Stimulated activated CD4-positive, alpha-beta T cell treated with anti-CD3 and anti-CD28 coated beads, Interleukin-12 subunit alpha, Interleukin-12 subunit beta, amount 100 ng/mL, for 4 hours (primary cell): ENCODE measurements around the gene FLYWCH1.
A peak's percentile ranks its signal among the peaks of the same experiment; 100 is the strongest.

Experiments
- DNase-seq: peaks from one replicate; pipeline ENCODE4 v3.0.0-alpha.2; 2020

The FLYWCH1 gene

GRCh38 chr16:2970563-2970962 is 58.8 kb downstream of the FLYWCH1 start:
- DNase-seq, result no peak

- DNase-seq, result no peak
Measured at GRCh38 chr16:2971134-2971984, 59.6 kb downstream of the FLYWCH1 start.

GRCh38 chr16:2971985-2972784 is 60.5 kb downstream of the FLYWCH1 start:
- DNase-seq, result no peak

GRCh38 chr16:2973093-2973492 is 61.4 kb downstream of the FLYWCH1 start:
- DNase-seq, result no peak

GRCh38 chr16:2973605-2974318 is 62.0 kb downstream of the FLYWCH1 start:
- DNase-seq, result no peak

GRCh38 chr16:2974319-2975056 is 62.8 kb downstream of the FLYWCH1 start:
- no peak for DNase-seq

- DNase-seq, result no peak
Measured at GRCh38 chr16:2975161-2975795, 63.5 kb downstream of the FLYWCH1 start.

GRCh38 chr16:2976201-2976600 is 64.5 kb downstream of the FLYWCH1 start:
- no peak for DNase-seq

GRCh38 chr16:2976673-2977072 is 64.9 kb downstream of the FLYWCH1 start:
- no peak for DNase-seq

GRCh38 chr16:2977440-2977839 is 65.7 kb downstream of the FLYWCH1 start:
- no peak for DNase-seq

- no peak for DNase-seq
Measured at GRCh38 chr16:2979669-2980226, 68.0 kb downstream of the FLYWCH1 start.

GRCh38 chr16:2980227-2981176 is 68.8 kb downstream of the FLYWCH1 start, which contains the start of gene PKMYT1:
PKMYT1 (minus strand) TSS chr16:2980446; CDS start chr16:2979657, 789 bp downstream.
- peak; percentile 97 for DNase-seq

GRCh38 chr16:2981177-2981898 is 69.6 kb downstream of the FLYWCH1 start:
- no peak for DNase-seq

GRCh38 chr16:2981899-2982250 is 70.1 kb downstream of the FLYWCH1 start:
- no peak for DNase-seq

GRCh38 chr16:2982402-2982801 is 70.7 kb downstream of the FLYWCH1 start:
- DNase-seq, result no peak

- DNase-seq, result peak; percentile 71
Measured at GRCh38 chr16:2983706-2984136, 72.0 kb downstream of the FLYWCH1 start.

- no peak for DNase-seq
Measured at GRCh38 chr16:2985462-2985861, 73.7 kb downstream of the FLYWCH1 start.

- no peak for DNase-seq
Measured at GRCh38 chr16:2985893-2986355, 74.2 kb downstream of the FLYWCH1 start.

GRCh38 chr16:2986623-2987188 is 75.0 kb downstream of the FLYWCH1 start:
- DNase-seq, result no peak
